UCSD-AML1 (cell line): ENCODE results near the gene COQ8B.
"Not testable (repeated sequence)": the region's sequence is repeated elsewhere in the genome, so short reads cannot be mapped to it uniquely, and the experiment has no call there.

ENCODE experiments used
- DNase-seq: peaks from one replicate; lab custom pipeline; 2025; ENCODE audit not compliant: unreplicated experiment; lab: John Stamatoyannopoulos, UW

The COQ8B gene

GRCh38 chr19:40672573-40673299, 44.0 kb downstream of the COQ8B start:
- no peak for DNase-seq

GRCh38 chr19:40672038-40672437, 44.6 kb downstream of the COQ8B start:
- no peak for DNase-seq

GRCh38 chr19:40671404-40671803, 45.3 kb downstream of the COQ8B start:
- no peak for DNase-seq

- no peak for DNase-seq
Measured at GRCh38 chr19:40668991-40669614, 47.6 kb downstream of the COQ8B start.

- DNase-seq = no peak
Measured at GRCh38 chr19:40667602-40668001, 49.1 kb downstream of the COQ8B start.

- no peak for DNase-seq
Measured at GRCh38 chr19:40666803-40667438, 49.8 kb downstream of the COQ8B start.

GRCh38 chr19:40663695-40664692, 52.7 kb downstream of the COQ8B start:
- DNase-seq = no peak

GRCh38 chr19:40662925-40663694, 53.6 kb downstream of the COQ8B start:
- peak; percentile 87 for DNase-seq

GRCh38 chr19:40661616-40662015, 55.1 kb downstream of the COQ8B start:
- DNase-seq = no peak

- DNase-seq = no peak
Measured at GRCh38 chr19:40659566-40659965, 57.1 kb downstream of the COQ8B start.

GRCh38 chr19:40659116-40659515, 57.6 kb downstream of the COQ8B start:
- DNase-seq = no peak

- DNase-seq = no peak
Measured at GRCh38 chr19:40658031-40658430, 58.7 kb downstream of the COQ8B start.

- DNase-seq = not testable (repeated sequence)
Measured at GRCh38 chr19:40655684-40656083, 61.0 kb downstream of the COQ8B start.

- DNase-seq = not testable (repeated sequence)
Measured at GRCh38 chr19:40652303-40652702, 64.4 kb downstream of the COQ8B start.

GRCh38 chr19:40650749-40651305, 65.9 kb downstream of the COQ8B start:
- DNase-seq = no peak

GRCh38 chr19:40649903-40650675, 66.6 kb downstream of the COQ8B start:
- DNase-seq = not testable (repeated sequence)

- no peak for DNase-seq
Measured at GRCh38 chr19:40646743-40647254, 69.9 kb downstream of the COQ8B start.

GRCh38 chr19:40642757-40643305, 73.9 kb downstream of the COQ8B start:
- DNase-seq = no peak
